Measurements from ENCODE around the gene SIRT5. TPM values are rescaled to one million over a fixed set of nuclear protein-coding genes. Genes with fewer than 3 reads are reported as not detected.

Gene SIRT5
- total and polyA plus RNA-seq, 2 donors (not counting 1 experiment from before 2014, with no cell fraction given) = 8.1 to 16.3 TPM

DNA sequence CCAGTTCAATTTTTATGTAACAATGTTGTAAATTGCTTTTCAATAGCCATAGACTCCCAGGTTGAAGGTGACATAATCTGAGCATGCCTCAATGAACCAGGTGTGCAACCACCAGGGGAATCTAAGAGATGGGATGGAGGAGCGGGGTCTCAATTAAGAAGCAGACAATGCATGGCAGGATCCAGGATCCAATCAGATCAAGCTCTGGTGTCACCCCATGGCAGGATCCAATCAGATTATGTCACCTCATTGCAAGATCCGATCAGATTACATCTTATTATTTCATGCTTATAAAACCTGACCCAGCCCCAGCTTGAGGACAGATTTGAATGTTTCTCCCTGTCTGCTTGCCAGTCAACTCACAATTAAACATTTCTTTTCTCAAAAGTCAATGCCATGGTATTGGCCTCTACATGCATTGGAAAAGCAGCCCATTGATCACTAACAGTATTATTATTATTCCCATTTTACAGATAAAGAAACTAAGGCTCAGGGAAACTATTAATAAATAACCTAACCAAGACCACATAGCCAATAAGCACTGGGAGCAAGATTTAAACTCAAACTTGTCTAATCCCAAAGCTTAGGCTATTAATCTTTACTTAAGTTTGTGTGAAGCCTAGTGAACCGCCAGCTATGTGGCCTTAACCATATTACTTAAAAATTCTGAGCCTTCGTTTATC is 14.3 kb upstream of the SIRT5 start:
- Histone ChIP-seq H3K27ac (ENCODE audit: low read length in 2 of 2) (no peak overlapping the region), H3K9ac (ENCODE audit: low read length) (no peak overlapping the region), H3K4me2 (replicated peaks; ENCODE audit: low read depth, low read length, poor library complexity, severe bottlenecking) (no peak overlapping the region), H3K4me1 (ENCODE audit: control insufficient read depth in 2 of 2, insufficient read depth in 2 of 2, low read length in 2 of 2) (no peaks in the 10 kb centered on the region), H3K4me3 (ENCODE audit: control extremely low read depth in 1 of 5, extremely low read depth in 1 of 5, insufficient read depth in 1 of 5, low read depth in 2 of 5, low read length in 4 of 5) (no peak overlapping the region), H3K9me3 (ENCODE audit: control extremely low read depth in 1 of 3, control insufficient read depth in 2 of 3, insufficient read depth in 1 of 3, low read length in 2 of 3) (no peaks in the 10 kb centered on the region), H3K36me3 (replicated peaks in 1 of 2; ENCODE audit: control extremely low read depth in 1 of 2, control insufficient read depth in 1 of 2, extremely low read depth in 1 of 2, insufficient read depth in 2 of 2, low read length in 1 of 2) (no peaks in the 10 kb centered on the region), H3K79me2 (ENCODE audit: control insufficient read depth, insufficient read depth, low read length) (no peaks in the 10 kb centered on the region), H2AFZ (ENCODE audit: insufficient read depth, low read depth, low read length, poor library complexity, severe bottlenecking) (no peak overlapping the region), H3K27me3 (replicated peaks in 1 of 4; ENCODE audit: control extremely low read depth in 1 of 4, control insufficient read depth in 3 of 4, insufficient read depth in 4 of 4, low read length in 3 of 4) (no peaks in the 10 kb centered on the region), H4K20me1 (ENCODE audit: control insufficient read depth, insufficient read depth, low read length, poor library complexity, severe bottlenecking) (no peaks in the 10 kb centered on the region)
- WGBS (ENCODE audit: insufficient coverage) = 95% methylated on average over 2 of the region's 4 CpGs
- ATAC-seq (ENCODE audit: low read depth) (no peak), DNase-seq (no peak)
- ChIA-PET CTCF (interaction anchor here (1.4 to 4.1 kb wide), 3 partner anchors 7 to 23 kb away, joined by 3 to 19 read pairs (median 3); partner anchors contain the start of gene SIRT5), POLR2A (no interaction called here)
- H3K27ac Mint-ChIP-seq = no peak overlapping the region
- no peak overlapping the region for H3K4me3 Mint-ChIP-seq
- no peaks in the 10 kb centered on the region for H3K4me1 Mint-ChIP-seq
- H3K27me3 Mint-ChIP-seq = peaks cover 4% of the 10 kb centered on the region
- no peaks in the 10 kb centered on the region for H3K9me3 Mint-ChIP-seq (ENCODE audit: insufficient read depth)
- TF ChIP-seq EZH2 (IDR thresholded peaks at IDR 0.05; ENCODE audit: borderline replicate concordance, insufficient read depth, low read depth, low read length, poor library complexity, severe bottlenecking) = no peak
- TF ChIP-seq CTCF (IDR thresholded peaks at IDR 0.05) = no peak
- intact Hi-C loops (cut with micrococcal nuclease) = no loop called here

GRCh38 chr6:13560651-13561044 is 13.8 kb upstream of the SIRT5 start:
- Histone ChIP-seq H3K4me3 (ENCODE audit: control extremely low read depth in 1 of 5, extremely low read depth in 1 of 5, insufficient read depth in 1 of 5, low read depth in 2 of 5, low read length in 4 of 5) (no peak overlapping the region), H3K9ac (ENCODE audit: low read length) (no peak overlapping the region), H3K27ac (ENCODE audit: low read length in 2 of 2) (no peak overlapping the region), H3K9me3 (ENCODE audit: control extremely low read depth in 1 of 3, control insufficient read depth in 2 of 3, insufficient read depth in 1 of 3, low read length in 2 of 3) (no peaks in the 10 kb centered on the region), H3K4me1 (ENCODE audit: control insufficient read depth in 2 of 2, insufficient read depth in 2 of 2, low read length in 2 of 2) (no peaks in the 10 kb centered on the region), H3K4me2 (replicated peaks; ENCODE audit: low read depth, low read length, poor library complexity, severe bottlenecking) (no peak overlapping the region), H3K27me3 (replicated peaks in 1 of 4; ENCODE audit: control extremely low read depth in 1 of 4, control insufficient read depth in 3 of 4, insufficient read depth in 4 of 4, low read length in 3 of 4) (no peaks in the 10 kb centered on the region), H2AFZ (ENCODE audit: insufficient read depth, low read depth, low read length, poor library complexity, severe bottlenecking) (no peak overlapping the region), H3K79me2 (ENCODE audit: control insufficient read depth, insufficient read depth, low read length) (no peaks in the 10 kb centered on the region), H3K36me3 (replicated peaks in 1 of 2; ENCODE audit: control extremely low read depth in 1 of 2, control insufficient read depth in 1 of 2, extremely low read depth in 1 of 2, insufficient read depth in 2 of 2, low read length in 1 of 2) (no peaks in the 10 kb centered on the region), H4K20me1 (ENCODE audit: control insufficient read depth, insufficient read depth, low read length, poor library complexity, severe bottlenecking) (no peaks in the 10 kb centered on the region)
- H3K4me3 Mint-ChIP-seq = no peak overlapping the region
- WGBS (ENCODE audit: insufficient coverage) = 100% methylated on average over 1 of the region's 2 CpGs
- H3K27ac Mint-ChIP-seq = no peak overlapping the region
- no peaks in the 10 kb centered on the region for H3K9me3 Mint-ChIP-seq (ENCODE audit: insufficient read depth)
- intact Hi-C loops (cut with micrococcal nuclease) = no loop called here
- ChIA-PET CTCF (interaction anchor here (1.4 to 4.1 kb wide), 2 partner anchors 13 to 23 kb away, joined by 3 to 19 read pairs; partner anchors contain the start of gene SIRT5), POLR2A (no interaction called here)
- H3K4me1 Mint-ChIP-seq = no peaks in the 10 kb centered on the region
- no peak for TF ChIP-seq EZH2 (IDR thresholded peaks at IDR 0.05; ENCODE audit: borderline replicate concordance, insufficient read depth, low read depth, low read length, poor library complexity, severe bottlenecking)
- no peak for TF ChIP-seq CTCF (IDR thresholded peaks at IDR 0.05)
- DNase-seq (no peak), ATAC-seq (ENCODE audit: low read depth) (no peak)
- H3K27me3 Mint-ChIP-seq = peaks cover 4% of the 10 kb centered on the region

Measured in B cell (primary cell).